DND-41 (cell line): Measurements from ENCODE around the gene SLFN11.
A peak's percentile ranks its signal among the peaks of the same experiment; 100 is the strongest.

Experiments
- ATAC-seq: fragments of 200-7000 bp; cut with Tn5 transposase; 3 replicates; pipeline ENCODE4 v1.9.1; 2021; ENCODE audit warnings: low read depth; ENCODE audit not compliant: insufficient read depth
- DNase-seq: peaks from one replicate; pipeline ENCODE4 v3.0.0-alpha.2; 2020
- H2AFZ ChIP-seq: 2 replicates; pipeline ENCODE4 v1.6.0; 2012; ENCODE audit warnings: low read depth, low read length
- H3K27ac ChIP-seq: 2 replicates; pipeline ENCODE4 v1.5.1; 2012; ENCODE audit warnings: low read length, inconsistent platforms
- H3K27me3 ChIP-seq: fragments of 200-600 bp; sonication (generic); 2 replicates; pipeline ENCODE4 v1.6.0; 2012; ENCODE audit warnings: low read length, mild to moderate bottlenecking, inconsistent platforms; ENCODE audit not compliant: insufficient read depth, poor library complexity
- H3K36me3 ChIP-seq: 2 replicates; pipeline ENCODE4 v1.5.1; 2012; ENCODE audit warnings: low read length, inconsistent platforms; ENCODE audit not compliant: insufficient read depth
- H3K4me1 ChIP-seq: 2 replicates; pipeline ENCODE4 v1.5.1; 2012; ENCODE audit warnings: mild to moderate bottlenecking, low read length; ENCODE audit not compliant: insufficient read depth
- H3K4me2 ChIP-seq: 2 replicates; pipeline ENCODE4 v1.6.0; 2012; ENCODE audit warnings: mild to moderate bottlenecking, moderate library complexity, low read length, inconsistent platforms; ENCODE audit not compliant: insufficient read depth
- H3K4me3 ChIP-seq, 2 experiments: fragments of 200-600 bp in 1 of 2; shearing (Covaris generic) in 1 of 2; 2 replicates each; pipeline ENCODE4 v1.5.1; 2012 to 2016; ENCODE audit warnings: inconsistent platforms in 2 of 2, low read length in 2 of 2, mild to moderate bottlenecking in 2 of 2, low read depth in 1 of 2, moderate library complexity in 1 of 2
- H3K79me2 ChIP-seq: 2 replicates; pipeline ENCODE4 v1.6.0; 2012; ENCODE audit warnings: low read length, inconsistent platforms; ENCODE audit not compliant: insufficient read depth
- H3K9ac ChIP-seq: 2 replicates; pipeline ENCODE4 v1.6.0; 2012; ENCODE audit warnings: low read depth, mild to moderate bottlenecking, inconsistent platforms, low read length, moderate library complexity
- H3K9me3 ChIP-seq: 2 replicates; pipeline ENCODE4 v1.5.1; 2012; ENCODE audit warnings: low read length, moderate library complexity, mild to moderate bottlenecking, inconsistent platforms; ENCODE audit not compliant: insufficient read depth, severe bottlenecking
- H4K20me1 ChIP-seq: 2 replicates; pipeline ENCODE4 v1.6.0; 2012; ENCODE audit warnings: low read length; ENCODE audit not compliant: insufficient read depth
- CTCF ChIP-seq: IDR thresholded peaks from 2 replicates; pipeline ENCODE4 v1.5.1; 2012; ENCODE audit warnings: borderline replicate concordance, low read length, moderate library complexity, mild to moderate bottlenecking; ENCODE audit not compliant: poor library complexity, severe bottlenecking; ENCODE audit errors: extremely low read depth
- EZH2 ChIP-seq: IDR thresholded peaks from 3 replicates; pipeline ENCODE4 v1.6.1; 2012; ENCODE audit warnings: borderline replicate concordance, low read depth, mild to moderate bottlenecking, moderate library complexity, low read length, inconsistent platforms; ENCODE audit not compliant: severe bottlenecking

SLFN11 gene

GRCh38 chr17:35377068-35377467 lies 3.6 kb upstream of the SLFN11 start:
- ATAC-seq (no peak), DNase-seq (no peak)
- no peak overlapping the region for H3K4me2 ChIP-seq

GRCh38 chr17:35376245-35376644 lies 2.8 kb upstream of the SLFN11 start:
- no peak overlapping the region for H3K4me2 ChIP-seq
- H3K4me3 ChIP-seq: no peak overlapping the region
- H3K4me1 ChIP-seq: peaks cover 25% of the 10 kb centered on the region
- H4K20me1 ChIP-seq: no peaks in the 10 kb centered on the region
- no peaks in the 10 kb centered on the region for H3K9me3 ChIP-seq
- H3K36me3 ChIP-seq: no peaks in the 10 kb centered on the region; the same call in 1 of the 2 replicates
- no peaks in the 10 kb centered on the region for H3K27me3 ChIP-seq
- no peak overlapping the region for H2AFZ ChIP-seq
- DNase-seq: no peak
- TF ChIP-seq CTCF (no peak), EZH2 (no peak)
- ATAC-seq: no peak
- H3K27ac ChIP-seq: no peak overlapping the region
- H3K79me2 ChIP-seq: peaks cover 37% of the 10 kb centered on the region
- H3K9ac ChIP-seq: no peak overlapping the region

More at GRCh38 chr17:35377068-35377467, 3.6 kb upstream of the SLFN11 start:
- no peaks in the 10 kb centered on the region for H4K20me1 ChIP-seq
- TF ChIP-seq EZH2 (no peak), CTCF (no peak)
- peaks cover 17% of the 10 kb centered on the region for H3K4me1 ChIP-seq
- H3K36me3 ChIP-seq: no peaks in the 10 kb centered on the region; the same call in 1 of the 2 replicates
- H2AFZ ChIP-seq: no peak overlapping the region
- no peak overlapping the region for H3K27ac ChIP-seq
- H3K27me3 ChIP-seq: no peaks in the 10 kb centered on the region
- H3K9me3 ChIP-seq: no peaks in the 10 kb centered on the region
- no peak overlapping the region for H3K4me3 ChIP-seq
- H3K9ac ChIP-seq: no peak overlapping the region
- H3K79me2 ChIP-seq: peaks cover 29% of the 10 kb centered on the region

- DNase-seq: no peak
- Histone ChIP-seq H3K4me3 (peak overlapping the region; percentile 81 to 89; a peak in 3 of 4 replicates), H3K27me3 (no peaks in the 10 kb centered on the region), H3K36me3 (peaks cover 4% of the 10 kb centered on the region), H3K9me3 (no peaks in the 10 kb centered on the region), H2AFZ (peak overlapping the region; percentile 83), H3K9ac (peak overlapping the region; percentile 94), H3K4me1 (peaks cover 39% of the 10 kb centered on the region), H4K20me1 (peaks cover 2% of the 10 kb centered on the region; the same call in 1 of the 2 replicates), H3K4me2 (peak overlapping the region; percentile 77), H3K27ac (peak overlapping the region; percentile 97), H3K79me2 (peaks cover 51% of the 10 kb centered on the region)
- peak; percentile 7; the same call in 1 of the 3 replicates for ATAC-seq
- TF ChIP-seq CTCF (no peak), EZH2 (no peak)
Measured at GRCh38 chr17:35374766-35375344, 1.4 kb upstream of the SLFN11 start.
